Measurements from ENCODE around the gene MVP.

GRCh38 chr16:29825145-29826044 lies 5.1 kb downstream of the MVP start:
- no peak for TF ChIP-seq POU2F2 (IDR thresholded peaks at IDR 0.05; ENCODE audit: low read depth, low read length)
- TF ChIP-seq POLR2AphosphoS5 (IDR thresholded peaks at IDR 0.05; ENCODE audit: low read depth, low read length) = no peak
- TF ChIP-seq POLR2A (IDR thresholded peaks at IDR 0.05; ENCODE audit: low read depth, low read length) = no peak
- TF ChIP-seq TAF1 (IDR thresholded peaks at IDR 0.05; ENCODE audit: low read depth, low read length) = no peak

Measured in GM12891 (cell line).